ENCODE measurements around the gene SLC6A20.

- TF ChIP-seq CTCF (IDR thresholded peaks at IDR 0.05) (no peak), POLR2AphosphoS5 (IDR thresholded peaks at IDR 0.05) (peak in 2 of 3 donors; percentile 66 to 83), POLR2A (IDR thresholded peaks at IDR 0.05) (no peak)
Measured at GRCh38 chr3:45817831-45818522, 21.6 kb upstream of the SLC6A20 start.
